Epithelial cell of esophagus (primary cell): Measurements from ENCODE around the gene TSPAN4.
A peak's percentile ranks its signal among the peaks of the same experiment; 100 is the strongest.

Source experiments
- DNase-seq: peaks from one replicate; pipeline ENCODE4 v3.0.0; 2010; ENCODE audit warnings: low read depth
- H3K4me3 ChIP-seq: 2 replicates; pipeline ENCODE4 v1.5.1; 2011; ENCODE audit warnings: mild to moderate bottlenecking, low read length, control low read depth
- TF ChIP-seq, protein P1 (sequence below): IDR thresholded peaks from 2 replicates; pipeline ENCODE4 v1.5.1; 2011; ENCODE audit warnings: low read depth, mild to moderate bottlenecking, low read length, control low read depth, inconsistent platforms; ENCODE audit not compliant: insufficient read depth; ENCODE audit errors: missing control alignments

Gene TSPAN4

DNA sequence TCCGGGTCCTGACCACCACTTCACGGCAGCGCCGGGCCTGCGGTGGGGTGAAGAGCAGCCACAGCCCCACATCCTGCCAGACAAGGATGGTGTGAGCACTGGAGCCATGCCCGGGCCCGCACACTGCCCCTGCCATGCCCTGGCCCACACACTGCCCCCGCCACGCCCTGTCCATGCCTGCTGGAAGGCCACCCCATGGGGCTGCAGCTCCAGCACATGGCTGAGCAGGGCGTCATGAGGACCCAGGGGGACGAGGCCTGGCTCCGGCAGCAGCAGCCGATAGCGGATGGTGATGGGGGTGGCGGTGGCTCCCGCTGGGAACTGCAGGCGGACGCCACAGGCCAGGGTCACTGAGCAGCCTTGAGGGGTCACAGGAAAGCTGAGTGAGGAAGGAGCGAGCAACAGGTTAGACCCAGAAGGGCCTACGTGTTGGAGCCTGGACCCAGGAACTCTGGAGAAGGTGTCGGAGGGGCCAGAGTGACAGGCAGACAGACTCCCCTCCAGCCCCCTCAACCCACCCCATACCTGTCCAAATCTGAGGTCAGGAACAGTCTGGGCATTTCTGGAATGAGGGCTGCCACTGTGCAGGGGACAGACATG, 40.5 kb upstream of the TSPAN4 start:
- no peak overlapping the region for H3K4me3 ChIP-seq
- TF ChIP-seq, protein P1, sequence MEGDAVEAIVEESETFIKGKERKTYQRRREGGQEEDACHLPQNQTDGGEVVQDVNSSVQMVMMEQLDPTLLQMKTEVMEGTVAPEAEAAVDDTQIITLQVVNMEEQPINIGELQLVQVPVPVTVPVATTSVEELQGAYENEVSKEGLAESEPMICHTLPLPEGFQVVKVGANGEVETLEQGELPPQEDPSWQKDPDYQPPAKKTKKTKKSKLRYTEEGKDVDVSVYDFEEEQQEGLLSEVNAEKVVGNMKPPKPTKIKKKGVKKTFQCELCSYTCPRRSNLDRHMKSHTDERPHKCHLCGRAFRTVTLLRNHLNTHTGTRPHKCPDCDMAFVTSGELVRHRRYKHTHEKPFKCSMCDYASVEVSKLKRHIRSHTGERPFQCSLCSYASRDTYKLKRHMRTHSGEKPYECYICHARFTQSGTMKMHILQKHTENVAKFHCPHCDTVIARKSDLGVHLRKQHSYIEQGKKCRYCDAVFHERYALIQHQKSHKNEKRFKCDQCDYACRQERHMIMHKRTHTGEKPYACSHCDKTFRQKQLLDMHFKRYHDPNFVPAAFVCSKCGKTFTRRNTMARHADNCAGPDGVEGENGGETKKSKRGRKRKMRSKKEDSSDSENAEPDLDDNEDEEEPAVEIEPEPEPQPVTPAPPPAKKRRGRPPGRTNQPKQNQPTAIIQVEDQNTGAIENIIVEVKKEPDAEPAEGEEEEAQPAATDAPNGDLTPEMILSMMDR, result no peak
- no peak for DNase-seq

DNA sequence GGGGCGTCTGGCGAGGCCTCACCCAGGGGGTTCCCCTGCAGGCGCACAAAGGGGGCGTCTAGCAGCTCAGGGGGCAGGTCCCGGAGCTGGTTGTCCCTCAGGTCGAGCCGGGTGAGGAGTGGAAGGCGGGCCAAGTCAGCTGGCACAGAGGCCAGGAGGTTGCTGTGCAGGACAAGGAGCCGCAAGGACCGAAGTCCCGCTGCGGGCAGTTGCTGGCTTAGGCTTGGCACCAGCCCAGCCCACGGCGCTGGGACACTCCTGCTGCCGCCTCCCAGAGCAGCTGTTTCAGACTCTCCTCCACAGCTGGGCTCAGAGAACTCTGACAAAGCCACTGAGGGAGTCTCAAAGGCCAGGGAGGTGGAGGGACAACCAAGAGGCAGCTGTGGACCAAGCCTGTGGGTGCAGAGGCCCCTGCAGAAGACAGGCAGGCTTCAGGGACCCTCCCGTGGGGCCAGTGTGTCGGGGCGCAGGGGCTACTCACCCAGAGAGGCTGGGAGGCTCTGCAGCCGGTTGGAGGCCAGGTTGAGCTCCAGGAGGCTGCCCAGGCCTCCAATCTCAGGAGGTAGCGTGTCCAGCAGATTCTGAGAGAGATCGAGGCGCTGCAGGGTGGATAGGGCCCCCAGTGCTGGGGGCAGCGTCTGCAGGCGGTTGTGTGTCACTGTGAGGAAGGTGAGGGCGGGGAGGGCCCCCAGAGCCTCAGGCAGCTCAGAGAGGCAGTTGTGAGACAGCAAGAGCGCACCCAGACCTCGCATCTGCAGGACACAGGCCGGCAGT, 39.8 kb upstream of the TSPAN4 start:
- H3K4me3 ChIP-seq, result no peak overlapping the region
- DNase-seq, result no peak
- TF ChIP-seq, protein P1, result no peak

DNA sequence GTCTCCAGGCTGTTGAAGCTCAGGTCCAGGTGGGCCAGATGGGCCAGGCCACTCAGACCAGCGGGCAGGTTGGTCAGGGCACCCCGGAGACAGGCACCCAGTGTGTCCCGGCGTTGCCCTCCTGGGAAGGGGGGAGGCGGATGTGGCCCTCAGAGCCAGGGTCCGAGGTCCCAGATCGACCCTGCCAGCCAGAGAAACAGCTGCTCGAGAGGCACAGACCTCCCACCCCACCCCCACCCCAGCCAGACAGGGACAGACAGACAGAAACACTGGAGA, 39.2 kb upstream of the TSPAN4 start:
- DNase-seq, result no peak
- TF ChIP-seq, protein P1, result no peak
- no peak overlapping the region for H3K4me3 ChIP-seq

DNA sequence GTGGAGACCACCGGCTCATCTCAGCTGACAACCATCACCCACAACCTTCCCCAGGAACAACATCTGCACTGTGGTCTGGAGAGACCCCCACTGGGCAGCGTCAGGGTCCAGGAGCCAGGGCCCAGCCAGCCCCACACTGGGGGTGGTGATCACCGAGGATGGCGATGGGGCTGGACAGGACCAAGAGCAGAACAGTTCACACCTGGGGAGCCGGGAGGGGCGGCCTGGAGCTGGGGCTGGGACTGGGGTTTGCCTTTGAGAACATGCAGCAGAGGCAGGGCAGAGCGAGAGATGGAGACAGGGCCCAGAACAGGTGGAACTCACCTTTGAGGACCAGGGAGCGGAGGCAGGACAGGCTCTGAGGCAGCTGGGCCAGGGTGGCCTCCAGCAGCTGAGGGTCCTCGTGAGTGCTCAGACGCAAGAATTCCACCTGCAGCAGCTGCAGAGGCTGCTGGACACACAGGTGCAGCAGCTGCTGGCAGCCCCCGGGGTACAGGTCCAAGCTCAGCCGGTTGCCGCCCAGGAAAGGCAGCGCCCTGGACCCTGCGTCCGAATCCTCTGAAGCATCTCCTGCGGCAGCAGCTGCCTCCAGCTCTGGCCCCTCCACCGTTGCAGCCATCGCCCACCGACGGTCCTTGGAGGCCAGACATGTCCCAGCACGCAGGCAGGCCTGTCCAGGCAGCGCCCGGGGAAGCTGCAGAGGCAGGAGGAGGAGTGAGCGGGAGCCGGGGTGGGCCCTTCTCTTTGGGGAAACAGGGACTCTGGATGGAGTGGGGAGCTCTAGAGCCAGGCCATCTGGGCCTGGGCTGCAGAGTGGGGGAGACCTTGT, 38.7 kb upstream of the TSPAN4 start:
- TF ChIP-seq, protein P1, result no peak
- DNase-seq, result peak; percentile 77
- peak overlapping the region; percentile 75 for H3K4me3 ChIP-seq

DNA sequence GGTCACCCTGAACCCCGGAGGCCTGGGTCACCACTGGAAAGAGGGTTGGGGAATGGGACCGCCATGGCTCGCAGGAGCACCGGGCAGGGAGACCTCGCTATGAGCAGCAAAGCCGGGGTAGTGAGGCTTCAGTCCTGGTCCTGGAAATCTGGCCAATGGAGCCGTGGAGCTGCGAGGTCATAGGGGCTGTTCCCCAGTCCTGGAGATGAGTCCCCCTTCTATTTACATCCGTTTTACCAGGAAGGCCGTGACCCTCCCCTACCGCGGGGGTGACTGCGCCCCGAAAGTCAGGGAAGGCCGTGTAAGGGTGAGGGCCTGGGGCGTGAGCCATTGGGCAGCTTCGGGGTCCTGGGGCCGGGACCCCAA, 38.1 kb upstream of the TSPAN4 start:
- peak overlapping the region; percentile 75 for H3K4me3 ChIP-seq
- no peak for DNase-seq
- TF ChIP-seq, protein P1, result no peak

DNA sequence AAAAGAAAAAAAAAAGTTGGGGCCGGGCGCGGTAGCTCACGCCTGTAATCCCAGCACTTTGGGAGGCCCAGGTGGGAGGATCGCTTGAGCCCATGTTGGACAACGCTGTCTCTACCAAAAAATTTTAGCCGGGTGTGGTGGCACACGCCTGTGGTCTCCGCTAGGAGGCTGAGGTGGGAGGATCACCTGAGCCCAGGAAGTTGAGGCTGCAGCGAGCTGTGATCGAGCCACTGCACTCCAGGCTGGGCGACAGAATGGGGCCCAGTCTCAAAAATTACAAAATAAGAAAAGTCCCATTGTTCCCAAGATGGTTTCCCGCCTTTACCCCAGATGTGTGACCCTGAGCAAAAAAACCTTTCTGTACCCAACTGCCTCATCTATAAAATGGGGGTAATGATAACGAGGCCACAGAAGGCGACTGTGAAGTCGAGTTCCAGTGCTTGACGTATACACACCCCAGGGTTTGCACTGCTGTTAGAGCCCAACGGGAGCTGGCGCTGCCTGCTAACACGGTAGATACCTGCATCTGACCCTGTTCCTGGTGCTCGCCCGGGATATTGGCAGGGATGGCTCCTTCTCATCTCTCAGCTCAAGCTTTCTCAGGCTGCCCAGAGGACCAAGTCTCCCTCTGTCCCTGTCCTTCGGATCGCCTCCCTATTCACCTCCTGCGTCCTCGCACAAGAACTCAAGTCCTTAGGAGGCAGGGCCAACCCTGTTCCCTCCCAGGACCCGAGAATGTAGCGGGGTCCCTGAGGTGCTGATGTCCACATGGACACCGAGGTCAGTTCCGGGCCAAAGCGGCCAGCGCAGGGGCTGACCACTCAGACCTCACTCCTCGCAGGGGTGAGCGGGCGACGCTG, 34.0 kb upstream of the TSPAN4 start:
- peak overlapping the region; percentile 92 for H3K4me3 ChIP-seq
- DNase-seq, result no peak
- TF ChIP-seq, protein P1, result no peak
